Hepatocyte (in vitro differentiated cells): ENCODE measurements around the gene PPIP5K1.

Experiments used
- CTCF ChIP-seq: fragments of 200-600 bp; sonication (generic); IDR thresholded peaks from 2 replicates; pipeline ENCODE4 v1.5.1; 2016; ENCODE audit warnings: antibody characterized with exemption, mild to moderate bottlenecking; ENCODE audit not compliant: poor library complexity
- EZH2 ChIP-seq: fragments of 200-600 bp; sonication (generic); IDR thresholded peaks from 2 replicates; pipeline ENCODE4 v1.6.1; 2016; ENCODE audit warnings: antibody characterized with exemption, mild to moderate bottlenecking, borderline replicate concordance
- EZH2phosphoT487 ChIP-seq: fragments of 200-600 bp; sonication (generic); IDR thresholded peaks from one replicate; pipeline ENCODE4 v1.6.1; 2018; ENCODE audit warnings: antibody characterized with exemption, mild to moderate bottlenecking, low read depth, moderate library complexity; ENCODE audit not compliant: unreplicated experiment, severe bottlenecking

GRCh38 chr15:43550527-43551363, 39.3 kb downstream of the PPIP5K1 start:
- TF ChIP-seq CTCF = no peak
- TF ChIP-seq EZH2phosphoT487 = no peak
- TF ChIP-seq EZH2 = no peak
